OCI-LY7 (cell line): ENCODE data around the gene GRM6.

Experiments used
- CTCF ChIP-seq: fragments of 200-600 bp; sonication (generic); conservative IDR thresholded peaks from 2 replicates; pipeline ENCODE4 v1.5.1; 2014; ENCODE audit warnings: mild to moderate bottlenecking, antibody characterized with exemption, low read length, moderate library complexity, mixed read lengths
- EZH2phosphoT487 ChIP-seq: fragments of 200-600 bp; sonication (generic); IDR thresholded peaks from 2 replicates; pipeline ENCODE4 v1.6.1; 2018; ENCODE audit warnings: low read depth, borderline replicate concordance, mild to moderate bottlenecking, mixed run types, antibody characterized with exemption, low read length, moderate library complexity, mixed read lengths

- TF ChIP-seq CTCF = peak; percentile 74
- no peak for TF ChIP-seq EZH2phosphoT487
Measured at GRCh38 chr5:179008667-179009066, 13.5 kb upstream of the GRM6 start.
